SK-N-SH (cell line): Measurements from ENCODE around the gene IRF5.

Experiments
- CTCF ChIP-seq: fragments of 200-600 bp; sonication (generic); IDR thresholded peaks from 2 replicates; pipeline ENCODE4 v1.6.1; 2017; ENCODE audit warnings: antibody characterized with exemption, mild to moderate bottlenecking, moderate library complexity
- EZH2phosphoT487 ChIP-seq: fragments of 200-600 bp; sonication (generic); IDR thresholded peaks from 2 replicates; pipeline ENCODE4 v1.6.1; 2017; ENCODE audit warnings: low read depth, mixed run types, mild to moderate bottlenecking, antibody characterized with exemption, moderate library complexity, borderline replicate concordance
- FOXM1 ChIP-seq: IDR thresholded peaks from 2 replicates; pipeline ENCODE4 v1.4.0; 2012; ENCODE audit warnings: low read depth, mild to moderate bottlenecking
- JUND ChIP-seq: IDR thresholded peaks from 2 replicates; pipeline ENCODE4 v1.4.0; 2012
- MAX ChIP-seq: IDR thresholded peaks from 2 replicates; pipeline ENCODE4 v1.4.0; 2012; ENCODE audit warnings: low read depth
- RAD21 ChIP-seq: IDR thresholded peaks from 2 replicates; pipeline ENCODE4 v1.6.1; 2012; ENCODE audit warnings: mild to moderate bottlenecking, low read length
- RFX5 ChIP-seq: IDR thresholded peaks from 2 replicates; pipeline ENCODE4 v1.6.1; 2012; ENCODE audit warnings: mild to moderate bottlenecking, improper control_type of control experiment, low read length
- TEAD4 ChIP-seq: IDR thresholded peaks from 2 replicates; pipeline ENCODE4 v1.4.0; 2012; ENCODE audit warnings: mild to moderate bottlenecking, borderline replicate concordance; ENCODE audit not compliant: insufficient read depth
- USF2 ChIP-seq: fragments of 150-350 bp; IDR thresholded peaks from 2 replicates; pipeline ENCODE4 v1.6.1; 2017; ENCODE audit warnings: antibody characterized with exemption, low read length, low read depth, borderline replicate concordance
- ZBTB33 ChIP-seq: IDR thresholded peaks from 2 replicates; pipeline ENCODE4 v1.4.0; 2012; ENCODE audit warnings: low read depth, borderline replicate concordance

GRCh38 chr7:128938544-128939074 is 882 bp downstream of the IRF5 start:
- no peak for TF ChIP-seq JUND
- no peak for TF ChIP-seq CTCF
- no peak for TF ChIP-seq EZH2phosphoT487
- TF ChIP-seq RFX5, result no peak
- no peak for TF ChIP-seq ZBTB33
- no peak for TF ChIP-seq MAX
- no peak for TF ChIP-seq RAD21
- no peak for TF ChIP-seq USF2
- TF ChIP-seq FOXM1, result no peak
- TF ChIP-seq TEAD4, result no peak
